IPS-18a (cell line): ENCODE data around the gene SLC25A21.

Source experiments
- H3K27ac ChIP-seq: one replicate; pipeline ENCODE4 v1.5.1; 2013; ENCODE audit warnings: low read length
- H3K27me3 ChIP-seq: one replicate; pipeline ENCODE4 v1.6.1; 2013; ENCODE audit warnings: mild to moderate bottlenecking, low read length; ENCODE audit not compliant: control insufficient read depth, insufficient read depth
- H3K36me3 ChIP-seq: one replicate; pipeline ENCODE4 v1.6.1; 2013; ENCODE audit warnings: low read depth, low read length; ENCODE audit not compliant: control insufficient read depth
- H3K4me1 ChIP-seq: one replicate; pipeline ENCODE4 v1.6.1; 2013; ENCODE audit warnings: low read depth, low read length; ENCODE audit not compliant: control insufficient read depth
- H3K4me3 ChIP-seq: one replicate; pipeline ENCODE4 v1.5.1; 2013; ENCODE audit warnings: low read length
- H3K9ac ChIP-seq: one replicate; pipeline ENCODE4 v1.6.1; 2013; ENCODE audit warnings: mild to moderate bottlenecking, low read length, moderate library complexity
- H3K9me3 ChIP-seq: one replicate; pipeline ENCODE4 v1.6.1; 2013; ENCODE audit warnings: low read depth, low read length; ENCODE audit not compliant: control insufficient read depth

The SLC25A21 gene

GRCh38 chr14:36767603-36768281, 404.7 kb downstream of the SLC25A21 start:
- Histone ChIP-seq H3K27me3 (no peaks in the 10 kb centered on the region), H3K9ac (no peak overlapping the region), H3K9me3 (no peaks in the 10 kb centered on the region), H3K36me3 (no peaks in the 10 kb centered on the region), H3K27ac (peak overlapping the region; percentile 27), H3K4me1 (peaks cover 14% of the 10 kb centered on the region), H3K4me3 (peak overlapping the region; percentile 17)

GRCh38 chr14:36766974-36767373, 405.4 kb downstream of the SLC25A21 start:
- H3K27ac ChIP-seq = no peak overlapping the region
- H3K4me3 ChIP-seq = no peak overlapping the region
- H3K4me1 ChIP-seq = peaks cover 11% of the 10 kb centered on the region
- no peaks in the 10 kb centered on the region for H3K9me3 ChIP-seq
- H3K9ac ChIP-seq = no peak overlapping the region
- no peaks in the 10 kb centered on the region for H3K27me3 ChIP-seq
- no peaks in the 10 kb centered on the region for H3K36me3 ChIP-seq

DNA sequence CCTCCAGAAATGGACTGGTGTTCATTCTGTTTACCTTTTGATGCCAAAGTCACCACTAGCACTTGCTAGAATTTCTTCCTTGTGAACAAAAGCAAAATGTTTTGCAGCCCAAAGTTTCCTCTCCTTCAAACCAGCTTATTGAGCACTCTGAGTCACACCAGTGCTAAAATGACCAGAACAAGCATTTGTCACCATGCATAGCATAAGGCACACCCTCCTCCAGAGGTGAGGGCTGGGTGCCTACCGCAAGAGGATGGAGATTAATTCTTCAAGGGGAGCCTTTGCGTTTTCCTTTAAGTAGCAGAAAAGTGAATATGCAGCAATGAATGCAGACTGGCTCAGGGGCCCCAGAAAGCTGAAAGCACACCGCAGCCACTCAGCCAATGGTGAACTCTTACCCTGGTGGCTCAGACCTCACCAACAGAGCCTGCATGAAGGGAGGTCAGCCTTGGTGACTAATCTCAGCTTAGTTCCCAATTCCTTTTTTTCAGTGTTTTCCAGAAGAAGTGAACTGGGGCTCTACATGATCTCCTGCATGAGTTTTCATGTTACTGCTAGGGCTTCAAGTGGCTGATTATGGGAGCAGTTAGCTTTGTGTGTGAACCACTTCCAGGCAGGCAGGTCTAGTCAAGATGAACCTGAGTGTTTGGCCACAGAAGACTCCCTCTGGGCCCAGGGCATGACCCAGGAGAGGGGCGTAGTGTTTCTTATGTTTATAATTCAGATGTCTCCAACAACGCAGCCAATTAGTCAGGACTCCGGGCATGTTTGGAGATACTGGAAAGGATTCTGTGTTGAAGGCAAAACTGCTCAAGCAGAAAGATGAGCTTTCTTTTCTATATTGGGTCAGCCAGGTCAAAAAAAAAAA, 414.4 kb downstream of the SLC25A21 start:
- H3K27ac ChIP-seq = no peak overlapping the region

DNA sequence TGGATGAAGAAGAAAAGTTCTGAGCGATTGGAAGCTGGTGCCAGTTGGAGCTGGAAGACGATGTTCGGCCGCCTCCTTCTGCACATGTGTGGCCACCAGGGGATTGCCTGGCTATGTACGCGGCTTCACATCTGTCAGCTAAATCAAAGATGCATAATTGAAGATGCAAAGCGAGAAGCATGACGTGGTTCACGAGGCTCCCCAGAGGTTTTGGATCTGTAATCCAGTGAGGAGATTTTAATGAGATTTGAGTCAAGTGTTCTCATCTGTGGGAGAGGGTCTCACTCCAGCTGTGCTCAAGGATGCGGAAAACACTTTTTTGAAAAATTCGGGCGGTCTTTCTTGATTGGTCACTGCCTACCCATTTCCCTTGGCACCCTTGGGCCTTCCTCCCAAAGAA, 416.2 kb downstream of the SLC25A21 start:
- Histone ChIP-seq H3K4me1 (peaks cover 6% of the 10 kb centered on the region), H3K27me3 (no peaks in the 10 kb centered on the region), H3K27ac (no peak overlapping the region)

More for the DNA sequence above, 414.4 kb downstream of the SLC25A21 start:
- H3K4me1 ChIP-seq = peaks cover 6% of the 10 kb centered on the region
- H3K36me3 ChIP-seq = no peaks in the 10 kb centered on the region
- peaks cover 3% of the 10 kb centered on the region for H3K9me3 ChIP-seq
- no peak overlapping the region for H3K9ac ChIP-seq
- H3K27me3 ChIP-seq = no peaks in the 10 kb centered on the region
- H3K4me3 ChIP-seq = no peak overlapping the region

GRCh38 chr14:36755756-36756155, 416.6 kb downstream of the SLC25A21 start:
- Histone ChIP-seq H3K36me3 (no peaks in the 10 kb centered on the region), H3K9me3 (peaks cover 3% of the 10 kb centered on the region), H3K27ac (no peak overlapping the region), H3K4me1 (peaks cover 6% of the 10 kb centered on the region), H3K4me3 (no peak overlapping the region), H3K9ac (no peak overlapping the region), H3K27me3 (no peaks in the 10 kb centered on the region)

More for the DNA sequence above, 416.2 kb downstream of the SLC25A21 start:
- Histone ChIP-seq H3K36me3 (no peaks in the 10 kb centered on the region), H3K9ac (no peak overlapping the region), H3K4me3 (no peak overlapping the region), H3K9me3 (peaks cover 3% of the 10 kb centered on the region)

DNA sequence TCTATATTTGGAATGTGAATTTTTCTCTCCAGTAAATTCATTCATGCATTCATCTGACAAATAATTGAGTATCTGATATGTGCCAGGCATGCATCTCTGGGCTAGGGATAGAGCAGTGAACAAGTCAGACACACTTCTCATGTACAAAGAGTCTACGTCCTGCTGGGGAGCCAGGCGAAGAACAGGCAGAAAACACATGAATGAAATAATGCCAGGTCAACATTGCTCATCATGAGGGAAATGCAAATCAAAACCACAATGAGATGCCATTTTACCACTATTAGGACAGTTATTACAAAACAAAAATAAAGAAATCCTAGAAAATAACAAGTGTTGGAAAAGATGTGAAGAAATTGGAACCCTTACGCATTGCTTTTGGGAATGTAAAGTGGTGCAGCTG, 420.5 kb downstream of the SLC25A21 start:
- Histone ChIP-seq H3K9ac (no peak overlapping the region), H3K27ac (no peak overlapping the region), H3K4me1 (no peaks in the 10 kb centered on the region), H3K4me3 (no peak overlapping the region), H3K27me3 (no peaks in the 10 kb centered on the region), H3K36me3 (no peaks in the 10 kb centered on the region), H3K9me3 (peaks cover 3% of the 10 kb centered on the region)

DNA sequence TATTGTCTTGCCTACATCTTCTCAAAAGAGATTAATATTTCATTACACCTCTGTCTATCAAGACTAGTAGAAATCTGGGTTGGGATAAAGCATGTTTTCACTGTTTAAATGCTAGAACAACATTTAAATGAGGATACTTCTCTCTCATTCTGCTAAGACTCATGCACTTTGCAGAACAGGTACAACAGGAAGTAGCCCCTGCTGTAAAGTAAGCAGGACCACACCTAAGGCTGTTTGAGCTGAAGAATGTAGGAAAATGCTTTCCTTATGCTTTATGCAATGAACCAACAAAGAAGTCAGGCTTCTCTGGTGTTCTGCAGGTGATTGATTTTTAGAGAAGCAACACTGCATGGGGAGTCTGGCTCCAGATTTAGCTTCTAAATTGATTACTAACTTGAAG, 421.3 kb downstream of the SLC25A21 start:
- Histone ChIP-seq H3K9me3 (peaks cover 3% of the 10 kb centered on the region), H3K27me3 (no peaks in the 10 kb centered on the region), H3K27ac (no peak overlapping the region), H3K4me1 (no peaks in the 10 kb centered on the region), H3K36me3 (no peaks in the 10 kb centered on the region), H3K4me3 (no peak overlapping the region), H3K9ac (no peak overlapping the region)

DNA sequence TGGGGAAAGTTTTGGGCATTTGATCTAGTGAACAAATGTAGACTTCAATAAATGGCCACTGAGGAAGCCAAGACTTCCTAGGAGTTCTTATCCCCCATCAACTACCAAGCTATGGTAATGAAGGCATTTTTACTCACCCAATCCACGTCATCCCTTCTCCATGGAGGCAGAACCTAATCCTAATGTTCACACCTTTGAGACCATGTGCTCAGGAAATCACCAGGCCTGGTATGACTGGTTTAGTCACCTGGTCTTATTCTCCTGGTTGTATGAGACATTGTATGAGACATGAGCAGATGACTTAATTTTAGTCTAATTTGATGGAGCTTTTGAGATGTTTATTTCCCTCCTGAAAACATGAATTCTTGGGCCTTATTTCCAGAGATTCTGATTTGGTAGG, 422.2 kb downstream of the SLC25A21 start:
- Histone ChIP-seq H3K27ac (no peak overlapping the region), H3K4me3 (no peak overlapping the region), H3K36me3 (no peaks in the 10 kb centered on the region), H3K9ac (no peak overlapping the region), H3K4me1 (no peaks in the 10 kb centered on the region), H3K9me3 (peaks cover 3% of the 10 kb centered on the region), H3K27me3 (no peaks in the 10 kb centered on the region)

DNA sequence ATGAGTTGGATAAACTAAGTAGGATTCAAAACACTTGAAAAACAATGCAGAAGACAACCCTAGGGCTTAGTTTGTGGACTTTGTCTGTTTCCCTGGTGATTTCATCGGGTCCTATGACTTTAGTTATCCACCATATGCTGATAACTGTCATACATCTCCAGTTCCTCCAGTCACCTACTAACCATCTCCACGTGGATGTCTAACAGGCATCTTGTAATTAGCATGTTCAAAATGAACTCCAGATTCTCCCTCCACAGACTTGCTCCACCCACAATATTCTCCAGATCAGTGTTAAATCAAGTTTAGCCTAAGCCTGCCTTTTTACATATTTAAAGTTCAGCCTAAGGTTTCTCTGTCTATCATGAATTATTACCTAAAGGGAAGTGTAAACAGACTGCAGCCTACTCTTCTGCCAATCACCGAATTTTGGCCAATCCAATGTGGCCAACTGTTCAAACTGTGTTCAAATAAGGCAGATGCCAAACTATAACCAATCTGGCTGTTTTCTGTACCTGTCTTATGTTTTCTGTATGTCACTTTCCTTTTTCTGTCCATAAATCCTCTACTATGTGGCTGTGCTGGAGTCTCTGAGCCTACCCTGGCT, 423.7 kb downstream of the SLC25A21 start:
- Histone ChIP-seq H3K9me3 (no peaks in the 10 kb centered on the region), H3K27me3 (no peaks in the 10 kb centered on the region), H3K4me3 (no peak overlapping the region), H3K4me1 (no peaks in the 10 kb centered on the region), H3K27ac (no peak overlapping the region), H3K36me3 (no peaks in the 10 kb centered on the region), H3K9ac (no peak overlapping the region)

- Histone ChIP-seq H3K4me3 (no peak overlapping the region), H3K27me3 (no peaks in the 10 kb centered on the region), H3K9me3 (no peaks in the 10 kb centered on the region), H3K9ac (no peak overlapping the region), H3K36me3 (no peaks in the 10 kb centered on the region), H3K4me1 (no peaks in the 10 kb centered on the region), H3K27ac (no peak overlapping the region)
Observed at GRCh38 chr14:36747411-36748184, 424.8 kb downstream of the SLC25A21 start.

- no peaks in the 10 kb centered on the region for H3K27me3 ChIP-seq
- H3K27ac ChIP-seq = no peak overlapping the region
- no peak overlapping the region for H3K4me3 ChIP-seq
- H3K9me3 ChIP-seq = no peaks in the 10 kb centered on the region
- no peaks in the 10 kb centered on the region for H3K36me3 ChIP-seq
- H3K9ac ChIP-seq = no peak overlapping the region
- H3K4me1 ChIP-seq = no peaks in the 10 kb centered on the region
Observed at GRCh38 chr14:36746872-36747271, 425.5 kb downstream of the SLC25A21 start.
